ENCODE results near the gene USP17L26.
"Not testable (repeated sequence)": the region's sequence is repeated elsewhere in the genome, so short reads cannot be mapped to it uniquely, and the experiment has no call there.

The USP17L26 gene

GRCh38 chr4:9334358-9334757 is at the start of gene USP17L26:
USP17L26 (plus strand) TSS chr4:9334658; CDS start chr4:9334658, 0 bp downstream.
- not testable (repeated sequence) for DNase-seq (ENCODE audit: low spot score)

GRCh38 chr4:9324191-9324590 is 10.3 kb upstream of the USP17L26 start:
- DNase-seq (ENCODE audit: low spot score), result not testable (repeated sequence)

- not testable (repeated sequence) for DNase-seq (ENCODE audit: low spot score)
These were observed 9.6 kb upstream of the USP17L26 start, which contains the start of gene USP17L24 for GRCh38 chr4:9324865-9325264. USP17L24 (plus strand) TSS chr4:9325165; CDS start chr4:9325165, 0 bp downstream.

GRCh38 chr4:9329611-9330010 is 4.8 kb upstream of the USP17L26 start, which contains the start of gene USP17L25:
USP17L25 (plus strand) TSS chr4:9329911; CDS start chr4:9329911, 0 bp downstream.
- not testable (repeated sequence) for DNase-seq (ENCODE audit: low spot score)

GRCh38 chr4:9339103-9339502 is 4.6 kb downstream of the USP17L26 start, which contains the start of gene USP17L5:
USP17L5 (plus strand) TSS chr4:9339403; CDS start chr4:9339403, 0 bp downstream.
- DNase-seq (ENCODE audit: low spot score), result not testable (repeated sequence)

- DNase-seq (ENCODE audit: low spot score), result not testable (repeated sequence)
These were observed 9.4 kb downstream of the USP17L26 start, which contains the start of gene USP17L27 for GRCh38 chr4:9343848-9344247. USP17L27 (plus strand) TSS chr4:9344148; CDS start chr4:9344148, 0 bp downstream.

GRCh38 chr4:9348593-9348992 is 14.1 kb downstream of the USP17L26 start, which contains the start of gene USP17L28:
USP17L28 (plus strand) TSS chr4:9348893; CDS start chr4:9348893, 0 bp downstream.
- not testable (repeated sequence) for DNase-seq (ENCODE audit: low spot score)

GRCh38 chr4:9350866-9351265 is 16.4 kb downstream of the USP17L26 start:
- not testable (repeated sequence) for DNase-seq (ENCODE audit: low spot score)

GRCh38 chr4:9353338-9353737 is 18.9 kb downstream of the USP17L26 start, which contains the start of gene USP17L29:
USP17L29 (plus strand) TSS chr4:9353638; CDS start chr4:9353638, 0 bp downstream.
- not testable (repeated sequence) for DNase-seq (ENCODE audit: low spot score)

- not testable (repeated sequence) for DNase-seq (ENCODE audit: low spot score)
These were observed 28.4 kb downstream of the USP17L26 start, which contains the start of gene USP17L30 for GRCh38 chr4:9362829-9363228. USP17L30 (plus strand) TSS chr4:9363129; CDS start chr4:9363129, 0 bp downstream.

- not testable (repeated sequence) for DNase-seq (ENCODE audit: low spot score)
These were observed 45.4 kb downstream of the USP17L26 start for GRCh38 chr4:9379881-9380280.

GRCh38 chr4:9381012-9381534 is 46.6 kb downstream of the USP17L26 start:
- peak; percentile 50 for DNase-seq (ENCODE audit: low spot score)

- DNase-seq (ENCODE audit: low spot score), result no peak
These were observed 49.7 kb downstream of the USP17L26 start for GRCh38 chr4:9384126-9384525.
